ENCODE results near the gene ABITRAM. TPM values are rescaled to one million over a fixed set of nuclear protein-coding genes. Genes with fewer than 3 reads are reported as not detected.

The ABITRAM gene
- total and polyA plus RNA-seq, 2 donors from 2014 or later, result 11.7 to 13.6 TPM

GRCh38 chr9:108972626-108973209 is 38.5 kb downstream of the ABITRAM start:
- peak overlapping the region in 1 of 2 donors; percentile 58 for H3K27ac ChIP-seq (ENCODE audit: low read depth in 2 of 2, low read length in 2 of 2)
- no peak overlapping the region for H3K4me3 ChIP-seq (ENCODE audit: low read length in 3 of 3)
- peaks cover 0 to 11% (median 9%) of the 10 kb centered on the region in 3 donors for H3K4me1 ChIP-seq (ENCODE audit: control insufficient read depth in 2 of 3, insufficient read depth in 2 of 3, low read depth in 1 of 3, low read length in 3 of 3)
- H3K36me3 ChIP-seq (ENCODE audit: control insufficient read depth in 2 of 3, insufficient read depth in 3 of 3, low read length in 3 of 3), result peaks cover 0 to 5% (median 0%) of the 10 kb centered on the region in 3 donors
- H3K27me3 ChIP-seq (ENCODE audit: control insufficient read depth, insufficient read depth, low read length), result no peaks in the 10 kb centered on the region
- TF ChIP-seq, protein P1, sequence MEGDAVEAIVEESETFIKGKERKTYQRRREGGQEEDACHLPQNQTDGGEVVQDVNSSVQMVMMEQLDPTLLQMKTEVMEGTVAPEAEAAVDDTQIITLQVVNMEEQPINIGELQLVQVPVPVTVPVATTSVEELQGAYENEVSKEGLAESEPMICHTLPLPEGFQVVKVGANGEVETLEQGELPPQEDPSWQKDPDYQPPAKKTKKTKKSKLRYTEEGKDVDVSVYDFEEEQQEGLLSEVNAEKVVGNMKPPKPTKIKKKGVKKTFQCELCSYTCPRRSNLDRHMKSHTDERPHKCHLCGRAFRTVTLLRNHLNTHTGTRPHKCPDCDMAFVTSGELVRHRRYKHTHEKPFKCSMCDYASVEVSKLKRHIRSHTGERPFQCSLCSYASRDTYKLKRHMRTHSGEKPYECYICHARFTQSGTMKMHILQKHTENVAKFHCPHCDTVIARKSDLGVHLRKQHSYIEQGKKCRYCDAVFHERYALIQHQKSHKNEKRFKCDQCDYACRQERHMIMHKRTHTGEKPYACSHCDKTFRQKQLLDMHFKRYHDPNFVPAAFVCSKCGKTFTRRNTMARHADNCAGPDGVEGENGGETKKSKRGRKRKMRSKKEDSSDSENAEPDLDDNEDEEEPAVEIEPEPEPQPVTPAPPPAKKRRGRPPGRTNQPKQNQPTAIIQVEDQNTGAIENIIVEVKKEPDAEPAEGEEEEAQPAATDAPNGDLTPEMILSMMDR (IDR thresholded peaks at IDR 0.05; ENCODE audit: borderline replicate concordance, extremely low read depth, insufficient read depth), result no peak
- DNase-seq, result peak in 2 of 5 donors; percentile 46 to 67
- no peaks in the 10 kb centered on the region for H3K9me3 ChIP-seq (ENCODE audit: control insufficient read depth in 2 of 3, insufficient read depth in 1 of 3, low read length in 3 of 3)
- no peak overlapping the region for H3K9ac ChIP-seq (ENCODE audit: low read length in 3 of 3)
- intact Hi-C loops (cut with DNase I), result no loop called here
- no peak for FAIRE-seq

DNA sequence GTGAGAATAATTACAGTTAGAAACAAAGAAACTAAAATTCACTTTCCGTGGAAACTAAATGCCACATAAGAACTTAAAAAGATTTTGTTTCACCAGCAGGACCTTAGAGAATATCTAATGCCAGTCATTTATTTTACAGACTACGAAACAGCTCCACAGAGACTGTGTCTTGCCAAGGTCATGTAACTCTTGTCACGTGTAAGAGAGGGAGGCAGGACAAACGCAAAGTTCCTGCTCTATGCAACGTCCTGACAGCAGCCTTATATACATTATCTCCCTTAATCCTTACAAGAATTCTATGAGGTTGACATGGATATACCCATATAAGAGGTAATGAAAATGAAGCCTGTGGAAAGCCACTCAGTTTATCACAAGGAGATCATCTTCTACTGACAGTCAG is 39.7 kb downstream of the ABITRAM start:
- no peak overlapping the region for H3K27ac ChIP-seq (ENCODE audit: low read depth in 2 of 2, low read length in 2 of 2)
- intact Hi-C loops (cut with DNase I), result no loop called here
- H3K4me1 ChIP-seq (ENCODE audit: control insufficient read depth in 2 of 3, insufficient read depth in 2 of 3, low read depth in 1 of 3, low read length in 3 of 3), result peaks cover 0 to 11% (median 9%) of the 10 kb centered on the region in 3 donors
- peaks cover 0 to 10% (median 0%) of the 10 kb centered on the region in 3 donors for H3K36me3 ChIP-seq (ENCODE audit: control insufficient read depth in 2 of 3, insufficient read depth in 3 of 3, low read length in 3 of 3)
- FAIRE-seq (no peak), DNase-seq (peak in 1 of 5 donors; percentile 25)
- TF ChIP-seq, protein P1 (IDR thresholded peaks at IDR 0.05; ENCODE audit: borderline replicate concordance, extremely low read depth, insufficient read depth), result no peak
- H3K9ac ChIP-seq (ENCODE audit: low read length in 3 of 3), result no peak overlapping the region
- no peaks in the 10 kb centered on the region for H3K27me3 ChIP-seq (ENCODE audit: control insufficient read depth, insufficient read depth, low read length)
- no peak overlapping the region for H3K4me3 ChIP-seq (ENCODE audit: low read length in 3 of 3)
- no peaks in the 10 kb centered on the region for H3K9me3 ChIP-seq (ENCODE audit: control insufficient read depth in 2 of 3, insufficient read depth in 1 of 3, low read length in 3 of 3)

DNA sequence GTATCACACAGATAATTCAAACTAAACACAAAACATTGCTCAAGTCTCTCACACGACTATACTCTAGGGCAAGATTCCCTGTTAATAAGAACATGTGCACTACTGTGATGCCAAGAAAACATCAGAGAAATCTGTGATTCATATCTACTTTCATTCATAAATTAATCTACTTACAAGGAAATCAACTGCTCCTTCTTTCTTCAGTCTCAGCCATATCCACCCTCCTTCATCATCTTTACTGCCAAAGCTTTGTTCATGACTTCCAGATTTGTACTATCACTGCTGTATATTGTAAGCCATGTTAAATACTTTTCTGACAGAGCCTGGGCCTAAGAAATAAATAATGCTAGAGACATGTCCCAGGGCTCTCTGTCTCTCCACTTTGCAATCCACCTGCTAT is 44.0 kb downstream of the ABITRAM start:
- Histone ChIP-seq H3K4me3 (ENCODE audit: low read length in 3 of 3) (no peak overlapping the region), H3K36me3 (ENCODE audit: control insufficient read depth in 2 of 3, insufficient read depth in 3 of 3, low read length in 3 of 3) (peaks cover 0 to 22% (median 0%) of the 10 kb centered on the region in 3 donors), H3K9me3 (ENCODE audit: control insufficient read depth in 2 of 3, insufficient read depth in 1 of 3, low read length in 3 of 3) (no peaks in the 10 kb centered on the region), H3K27ac (ENCODE audit: low read depth in 2 of 2, low read length in 2 of 2) (no peak overlapping the region), H3K4me1 (ENCODE audit: control insufficient read depth in 2 of 3, insufficient read depth in 2 of 3, low read depth in 1 of 3, low read length in 3 of 3) (peaks cover 0 to 4% (median 3%) of the 10 kb centered on the region in 3 donors), H3K27me3 (ENCODE audit: control insufficient read depth, insufficient read depth, low read length) (no peaks in the 10 kb centered on the region), H3K9ac (ENCODE audit: low read length in 3 of 3) (no peak overlapping the region)
- intact Hi-C loops (cut with DNase I), result no loop called here
- TF ChIP-seq, protein P1 (IDR thresholded peaks at IDR 0.05; ENCODE audit: borderline replicate concordance, extremely low read depth, insufficient read depth), result no peak
- DNase-seq (peak in 1 of 5 donors; percentile 10), FAIRE-seq (no peak)
